VCaP (cell line): ENCODE measurements around the gene KRTAP5-4.
"Not testable (repeated sequence)": the region's sequence is repeated elsewhere in the genome, so short reads cannot be mapped to it uniquely, and the experiment has no call there.

Experiments used
- H3K27ac ChIP-seq: fragments of 450-650 bp; 2 replicates; pipeline ENCODE4 v1.5.1; 2017
- CTCF ChIP-seq: fragments of 450-650 bp; conservative IDR thresholded peaks from 2 replicates; pipeline ENCODE4 v1.5.1; 2017; ENCODE audit warnings: mild to moderate bottlenecking, moderate library complexity

KRTAP5-4 gene

GRCh38 chr11:1667121-1667850 lies 45.3 kb upstream of the KRTAP5-4 start:
- no peak overlapping the region for H3K27ac ChIP-seq
- no peak for TF ChIP-seq CTCF

DNA sequence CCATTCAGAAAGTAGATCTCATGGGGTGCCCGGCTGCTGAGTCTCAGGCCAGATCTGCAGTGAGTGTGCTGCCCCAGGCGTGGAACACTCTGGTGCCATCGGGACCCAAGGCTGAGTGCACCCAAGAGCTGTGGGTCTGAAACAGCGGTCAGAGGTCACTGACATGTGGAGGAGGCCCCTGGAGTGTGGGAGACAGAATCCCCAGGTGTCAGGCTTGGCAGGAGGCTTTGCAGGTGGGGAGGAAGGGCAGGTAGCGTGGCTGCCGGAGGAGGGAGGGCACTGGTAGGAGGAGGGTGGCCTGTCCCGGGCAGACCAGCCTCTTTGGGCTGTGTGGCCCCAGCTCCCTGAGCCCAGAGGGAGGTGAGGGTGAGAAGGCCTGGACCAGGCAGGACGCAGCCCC lies 43.4 kb upstream of the KRTAP5-4 start:
- no peak overlapping the region for H3K27ac ChIP-seq
- no peak for TF ChIP-seq CTCF

DNA sequence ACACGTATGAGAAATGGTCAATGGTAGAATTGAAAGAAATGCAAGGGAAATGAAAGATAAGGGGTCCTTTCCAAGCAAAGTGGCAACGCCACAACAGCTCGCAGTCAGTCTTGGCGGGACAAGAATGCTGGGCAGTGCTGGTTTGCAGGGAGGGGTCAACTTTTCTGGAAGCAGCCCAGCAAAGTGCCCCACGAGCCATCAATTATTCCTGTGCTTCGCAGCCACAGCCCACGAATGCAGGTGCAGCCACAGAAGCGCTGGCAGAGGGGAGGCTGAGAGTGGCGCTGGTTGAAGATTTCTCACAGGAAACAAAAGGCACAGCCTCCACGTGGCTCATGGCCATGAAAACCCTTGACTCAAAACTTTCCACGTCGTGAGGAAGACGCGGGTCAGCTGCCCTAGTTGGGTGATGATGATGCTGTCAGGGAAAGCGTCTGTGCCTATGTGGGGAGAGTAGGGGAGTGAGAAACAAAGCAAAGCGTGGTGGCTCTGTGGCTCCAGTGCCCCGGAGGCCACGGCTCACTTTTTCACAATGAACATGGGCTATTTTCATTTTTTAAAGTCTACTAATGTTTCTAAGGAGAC lies 40.9 kb upstream of the KRTAP5-4 start:
- not testable (repeated sequence) for H3K27ac ChIP-seq

DNA sequence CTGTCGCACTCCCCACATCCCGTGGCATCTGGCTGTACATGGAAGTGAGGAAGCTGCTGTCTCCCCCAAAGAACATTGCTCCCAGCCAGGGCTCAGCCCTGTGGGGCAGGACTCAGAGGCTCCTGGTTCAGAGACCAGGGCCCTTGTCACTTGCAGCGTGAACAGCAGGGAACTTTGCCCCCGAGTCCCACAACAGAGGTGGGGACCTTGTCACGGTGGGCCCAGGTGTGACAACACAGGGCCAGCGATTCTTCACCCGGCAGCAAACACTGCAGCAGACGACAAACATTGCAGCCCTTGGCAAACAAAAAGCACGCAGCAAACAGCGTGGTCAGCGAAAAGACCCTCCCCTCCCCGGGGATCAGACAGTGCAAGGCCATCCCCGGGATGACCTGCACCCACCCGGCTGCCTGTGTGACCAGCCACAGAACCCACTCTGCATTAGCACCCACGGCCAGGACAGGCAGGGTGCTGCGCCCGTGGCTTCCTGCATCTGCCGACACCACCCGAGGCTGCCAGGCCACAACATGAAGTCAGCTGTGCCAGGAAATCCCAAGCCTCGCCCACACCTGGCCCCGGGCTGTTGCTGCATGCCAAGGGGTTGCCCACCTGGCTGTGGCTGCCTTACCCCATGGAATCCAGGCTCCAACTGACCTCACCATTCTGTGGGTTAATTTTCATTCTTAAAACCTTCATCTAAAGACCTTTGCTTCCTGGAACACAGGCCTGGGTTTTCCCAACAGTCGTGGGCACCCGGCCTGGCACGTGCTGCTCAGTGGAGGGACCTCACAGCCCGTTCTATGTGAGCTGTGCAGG lies 39.7 kb upstream of the KRTAP5-4 start:
- H3K27ac ChIP-seq: not testable (repeated sequence)

DNA sequence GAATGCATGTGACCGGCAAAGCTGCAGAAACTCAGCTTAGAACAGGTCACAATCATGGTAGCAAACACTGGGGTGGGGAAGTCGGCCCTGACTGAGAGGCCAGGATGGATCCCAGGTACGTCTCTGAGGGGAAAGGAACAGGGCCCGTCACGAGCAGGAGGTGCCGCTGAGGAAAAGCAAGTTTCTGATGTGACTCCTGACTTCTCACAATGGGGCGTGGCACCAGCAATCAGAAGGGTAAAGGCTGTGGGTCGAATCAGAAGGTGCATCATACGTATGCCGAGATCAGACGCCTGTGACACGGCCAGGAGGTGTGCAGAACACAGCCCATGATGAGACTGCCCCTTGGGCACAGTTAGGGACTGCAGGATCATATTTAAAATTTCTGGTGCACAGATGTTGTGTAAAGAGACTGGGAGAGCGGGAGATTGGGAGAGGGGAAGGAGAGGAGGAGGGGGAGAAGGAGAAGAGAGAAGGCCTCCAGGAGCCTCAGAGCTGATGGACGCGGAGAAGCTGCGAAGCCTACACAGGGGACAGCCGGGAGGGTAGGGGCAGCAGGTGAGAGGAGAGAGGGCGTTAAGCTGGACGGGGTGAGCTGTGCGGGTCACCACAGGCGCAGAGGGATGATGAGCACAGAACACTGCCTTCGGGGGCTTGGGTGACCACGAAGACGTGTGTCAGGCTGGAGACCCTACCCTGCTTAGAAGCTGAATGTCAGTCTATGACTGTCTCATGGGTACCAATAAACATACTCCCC lies 38.4 kb upstream of the KRTAP5-4 start:
- no peak overlapping the region for H3K27ac ChIP-seq
- TF ChIP-seq CTCF: no peak

GRCh38 chr11:1659506-1659905 lies 37.6 kb upstream of the KRTAP5-4 start:
- no peak for TF ChIP-seq CTCF
- no peak overlapping the region for H3K27ac ChIP-seq

DNA sequence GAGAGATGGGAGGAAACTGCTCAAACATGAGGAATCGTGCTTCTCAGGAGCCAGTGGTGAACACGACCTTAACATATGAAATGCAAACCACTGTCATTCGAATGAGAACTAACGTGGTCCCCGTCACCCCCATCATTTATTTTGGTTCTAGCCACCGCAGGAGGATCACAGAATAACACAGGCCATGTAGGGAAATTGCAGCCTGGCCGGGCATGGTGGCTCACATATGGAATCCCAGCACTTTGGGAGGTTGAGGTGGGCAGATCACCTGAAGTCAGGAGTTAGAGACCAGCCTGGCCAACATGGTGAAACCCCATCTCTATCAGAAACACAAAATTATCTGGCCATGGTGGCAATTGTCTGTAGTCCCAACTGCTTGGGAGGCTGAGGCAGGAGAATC lies 34.7 kb upstream of the KRTAP5-4 start:
- H3K27ac ChIP-seq: no peak overlapping the region
- no peak for TF ChIP-seq CTCF

GRCh38 chr11:1656061-1656441 lies 34.1 kb upstream of the KRTAP5-4 start:
- H3K27ac ChIP-seq: no peak overlapping the region
- TF ChIP-seq CTCF: no peak
